T-cell (primary cell): ENCODE results near the gene PRR35. TPM values are rescaled to one million over a fixed set of nuclear protein-coding genes. Genes with fewer than 3 reads are reported as not detected.
A peak's percentile ranks its signal among the peaks of the same experiment; 100 is the strongest.

Source experiments
- ATAC-seq, 4 experiments: fragments of 200-7000 bp in 3 of 4; fragments of 150-1000 bp in 1 of 4; cut with Tn5 transposase; replicated peaks in 1 of 4; 1 replicate in 3 of 4; 2 replicates in 1 of 4; pipeline ENCODE4 v1.10.0; 2021; ENCODE audit warnings: moderate library complexity in 3 of 4, mild to moderate bottlenecking in 2 of 4, moderate number of reproducible peaks in 1 of 4
- CTCF ChIA-PET, 2 donors: fragments of 300-600 bp; sonication (Branson Sonifier 250); formaldehyde crosslinking; loops; one replicate each; lab custom pipeline; 2022; ENCODE audit warnings: antibody characterized with exemption in 2 of 2; lab: Charles Lee
- POLR2A ChIA-PET, 2 donors: fragments of 300-600 bp; sonication (Branson Sonifier 250); formaldehyde crosslinking; loops; one replicate each; lab custom pipeline; 2022; ENCODE audit warnings: antibody characterized with exemption in 2 of 2; lab: Charles Lee
- DNase-seq, 35 experiments: peaks; one replicate each; pipeline versions ENCODE4 v3.0.0 to v3.0.0-alpha.2; 2013 to 2023
- H3K27ac ChIP-seq: one replicate; pipeline ENCODE4 v1.5.1; 2013; ENCODE audit warnings: low read length
- H3K27me3 ChIP-seq, 2 experiments: replicated peaks in 1 of 2; 1 replicate in 1 of 2; 2 replicates in 1 of 2; pipeline versions ENCODE4 v1.6.1 to v1.7.0; 2013; ENCODE audit warnings: low read length in 1 of 2, mixed read lengths in 1 of 2; ENCODE audit not compliant: control insufficient read depth in 2 of 2, insufficient read depth in 2 of 2; ENCODE audit errors: extremely low read depth in 1 of 2
- H3K36me3 ChIP-seq, 2 donors: 1 replicate in 1 of 2; 2 replicates in 1 of 2; pipeline versions ENCODE4 v1.6.1 to v1.7.0; 2013; ENCODE audit warnings: low read length in 1 of 2; ENCODE audit not compliant: control insufficient read depth in 2 of 2, insufficient read depth in 1 of 2; ENCODE audit errors: extremely low read depth in 1 of 2
- H3K4me1 ChIP-seq, 2 experiments: 1 replicate in 1 of 2; 2 replicates in 1 of 2; pipeline versions ENCODE4 v1.6.1 to v1.7.0; 2013; ENCODE audit warnings: low read length in 2 of 2, mixed read lengths in 1 of 2; ENCODE audit not compliant: insufficient read depth in 2 of 2, control insufficient read depth in 1 of 2; ENCODE audit errors: extremely low read depth in 1 of 2
- H3K4me3 ChIP-seq, 2 donors: 1 replicate in 1 of 2; 2 replicates in 1 of 2; pipeline versions ENCODE4 v1.5.1 to v1.7.0; 2013; ENCODE audit warnings: mild to moderate bottlenecking in 2 of 2, low read length in 1 of 2, moderate library complexity in 1 of 2; ENCODE audit not compliant: control insufficient read depth in 1 of 2; ENCODE audit errors: extremely low read depth in 1 of 2
- H3K9me3 ChIP-seq: 2 replicates; pipeline ENCODE4 v1.7.0; 2013
- H3K27ac Mint-ChIP-seq, 2 donors: one replicate each; pipeline ENCODE4 v1.8.0; 2020 to 2021; ENCODE audit warnings: mild to moderate bottlenecking in 2 of 2, mixed read lengths in 2 of 2
- H3K27me3 Mint-ChIP-seq, 2 donors: one replicate each; pipeline ENCODE4 v1.8.0; 2021 to 2022; ENCODE audit warnings: mixed read lengths in 2 of 2
- H3K36me3 Mint-ChIP-seq: one replicate; pipeline ENCODE4 v1.8.0; 2021; ENCODE audit warnings: mixed read lengths
- H3K4me1 Mint-ChIP-seq, 3 donors: one replicate each; pipeline ENCODE4 v1.8.0; 2020 to 2022; ENCODE audit warnings: mixed read lengths in 3 of 3, mild to moderate bottlenecking in 1 of 3
- H3K4me3 Mint-ChIP-seq, 3 donors: one replicate each; pipeline ENCODE4 v1.8.0; 2020 to 2022; ENCODE audit warnings: mild to moderate bottlenecking in 3 of 3, mixed read lengths in 3 of 3, moderate library complexity in 3 of 3
- H3K9me3 Mint-ChIP-seq, 3 donors: one replicate each; pipeline ENCODE4 v1.8.0; 2020 to 2022; ENCODE audit warnings: mixed read lengths in 3 of 3
- WGBS: methylation state at CpG from one replicate; pipeline ENCODE4 v1.1.5; 2013; ENCODE audit warnings: missing lambda C conversion rate; ENCODE audit not compliant: insufficient coverage; 5-methylcytosine and 5-hydroxymethylcytosine counted together
- total RNA-seq, 35 experiments: library from RNA in 6 of 35; stranded (reverse) in 6 of 35; fragments of 120-200 nt in 1 of 35; gene quantifications; one replicate each; pipeline versions ENCODE4 v1.2.1 to v1.2.4 and lab custom pipeline; 2013 to 2026

PRR35 gene
- total RNA-seq, 5 donors from 2014 or later (not counting 1 experiment from before 2014, with no cell fraction given) = not detected

DNA sequence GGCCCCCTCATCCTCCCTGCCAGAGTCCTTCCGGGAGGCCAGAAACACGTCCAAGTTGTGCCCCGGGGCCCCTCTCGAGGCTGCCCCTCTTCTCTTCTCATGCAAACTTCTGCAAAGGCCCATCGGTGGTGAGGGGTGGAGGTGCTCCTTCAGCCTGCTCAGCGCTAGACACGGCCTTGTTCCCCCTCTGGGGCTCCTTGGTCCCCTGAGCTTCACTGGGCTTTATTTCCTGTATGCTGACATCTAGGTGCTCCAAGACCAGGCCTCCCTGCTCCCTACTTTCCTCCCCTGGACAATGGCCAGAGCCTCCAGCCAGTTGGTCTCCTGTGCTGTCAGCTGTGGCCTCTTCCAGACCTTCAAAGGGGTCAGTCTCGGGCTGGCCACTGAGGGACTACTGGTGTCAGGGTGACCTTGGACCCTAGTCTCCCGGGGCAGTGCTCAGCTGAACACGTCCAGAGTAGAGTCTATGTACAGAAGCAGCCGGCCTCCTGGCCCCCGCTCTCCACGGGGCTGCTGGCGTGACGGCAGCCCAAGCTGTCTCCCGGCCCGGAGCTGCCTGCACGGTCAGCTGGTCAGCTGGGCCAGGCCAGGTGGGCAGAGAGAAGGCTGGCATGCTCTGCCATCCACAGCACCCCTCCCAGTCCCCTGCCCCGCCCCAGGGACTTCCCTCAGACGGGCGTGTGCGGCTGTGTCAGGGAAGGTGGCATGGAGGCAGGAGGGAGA is 1.7 kb upstream of the PRR35 start:
- no peak overlapping the region for H3K27ac ChIP-seq
- peaks cover 0 to 2% (median 0%) of the 10 kb centered on the region in 3 donors for H3K4me1 Mint-ChIP-seq
- H3K4me3 ChIP-seq = no peak overlapping the region
- ATAC-seq = no peak
- peaks cover 3% of the 10 kb centered on the region for H3K36me3 Mint-ChIP-seq
- no peaks in the 10 kb centered on the region for H3K9me3 Mint-ChIP-seq
- POLR2A ChIA-PET = no interaction called here
- peaks cover 0 to 16% of the 10 kb centered on the region in 2 donors for H3K27me3 Mint-ChIP-seq
- H3K36me3 ChIP-seq = no peaks in the 10 kb centered on the region
- H3K4me3 Mint-ChIP-seq = no peak overlapping the region
- no peak overlapping the region for H3K27ac Mint-ChIP-seq
- DNase-seq = no peak
- CTCF ChIA-PET = no interaction called here
- H3K27me3 ChIP-seq = peaks cover 0 to 41% of the 10 kb centered on the region in 2 experiments
- WGBS = 65% methylated on average over 16 of the region's 22 CpGs
- H3K4me1 ChIP-seq = peaks cover 0 to 4% of the 10 kb centered on the region in 2 experiments
- no peaks in the 10 kb centered on the region for H3K9me3 ChIP-seq

DNA sequence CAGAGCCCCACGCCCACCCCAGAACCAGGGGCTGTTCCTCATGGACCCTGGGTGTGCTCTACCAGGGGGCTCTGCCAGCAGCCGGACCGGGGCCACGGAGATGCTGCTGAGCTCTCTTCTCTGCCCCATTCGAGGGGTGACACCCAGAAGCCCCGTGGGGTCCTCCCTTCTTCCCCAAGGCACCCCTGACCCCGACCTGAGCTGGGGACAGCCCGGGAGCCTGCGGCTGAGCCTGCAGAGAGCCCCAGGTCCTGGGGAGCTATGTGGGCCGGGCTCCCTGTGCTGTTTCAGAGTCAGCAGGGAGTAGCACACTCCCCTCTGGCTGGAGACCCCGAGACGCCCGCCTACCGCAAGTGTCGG is 1.2 kb upstream of the PRR35 start:
- peaks cover 0 to 41% of the 10 kb centered on the region in 2 experiments for H3K27me3 ChIP-seq
- H3K4me3 ChIP-seq = no peak overlapping the region
- no peaks in the 10 kb centered on the region for H3K9me3 Mint-ChIP-seq
- DNase-seq (no peak), ATAC-seq (no peak)
- peaks cover 0 to 4% of the 10 kb centered on the region in 2 experiments for H3K4me1 ChIP-seq
- no peaks in the 10 kb centered on the region for H3K9me3 ChIP-seq
- peaks cover 3% of the 10 kb centered on the region for H3K36me3 Mint-ChIP-seq
- no peak overlapping the region for H3K27ac Mint-ChIP-seq
- H3K36me3 ChIP-seq = no peaks in the 10 kb centered on the region
- peaks cover 0 to 16% of the 10 kb centered on the region in 2 donors for H3K27me3 Mint-ChIP-seq
- CTCF ChIA-PET = no interaction called here
- POLR2A ChIA-PET = no interaction called here
- H3K4me1 Mint-ChIP-seq = peaks cover 0 to 2% (median 0%) of the 10 kb centered on the region in 3 donors
- H3K27ac ChIP-seq = no peak overlapping the region
- H3K4me3 Mint-ChIP-seq = peak overlapping the region in 1 of 3 donors; percentile 41
- WGBS = 86% methylated on average over 9 of the region's 15 CpGs

DNA sequence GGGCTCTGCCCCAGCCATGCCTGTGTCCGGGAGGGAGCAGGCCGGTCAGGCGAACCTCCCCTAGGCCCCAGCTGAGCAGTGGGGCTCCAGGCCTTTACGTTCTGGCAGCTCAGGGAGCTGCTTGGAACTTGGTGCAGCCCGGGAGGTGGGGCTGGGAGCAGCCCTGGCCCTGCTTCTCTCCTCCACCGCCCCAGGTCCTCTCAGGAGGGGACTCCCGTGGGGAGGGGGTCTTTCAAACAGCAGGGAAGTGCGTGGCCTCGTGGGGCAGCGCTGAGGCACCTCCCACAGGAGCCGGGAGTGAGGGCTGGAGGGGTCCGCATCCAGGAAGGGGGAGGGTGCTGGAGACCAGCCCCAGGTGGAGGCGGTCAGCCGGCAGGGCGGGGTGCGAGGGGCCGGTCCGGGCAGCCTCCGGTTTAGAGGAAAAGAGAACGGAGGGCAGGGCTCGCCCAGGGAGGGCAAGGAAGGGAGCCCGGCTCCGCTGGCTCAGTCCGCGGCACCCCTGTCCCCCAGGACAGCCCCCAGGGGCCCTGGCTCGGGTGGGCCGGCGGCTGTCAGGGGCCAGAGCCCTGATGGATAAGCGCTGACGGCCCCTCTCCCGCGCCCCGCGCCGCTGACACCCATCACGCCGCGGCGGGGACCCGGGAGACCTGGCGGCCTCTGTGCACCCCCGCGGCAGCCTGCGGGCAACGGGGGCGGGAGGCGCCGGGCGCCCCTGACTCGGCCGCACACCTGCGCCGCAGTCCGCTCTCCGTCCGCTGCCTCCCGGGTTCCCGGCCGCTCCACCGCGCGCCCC is 587 bp upstream of the PRR35 start:
- H3K27me3 Mint-ChIP-seq = peaks cover 0 to 16% of the 10 kb centered on the region in 2 donors
- peaks cover 0 to 4% of the 10 kb centered on the region in 2 experiments for H3K4me1 ChIP-seq
- no peaks in the 10 kb centered on the region for H3K36me3 Mint-ChIP-seq
- H3K9me3 ChIP-seq = no peaks in the 10 kb centered on the region
- no peak overlapping the region for H3K27ac ChIP-seq
- H3K36me3 ChIP-seq = no peaks in the 10 kb centered on the region
- peaks cover 0 to 2% (median 0%) of the 10 kb centered on the region in 3 donors for H3K4me1 Mint-ChIP-seq
- 20% methylated on average over 61 of the region's 62 CpGs for WGBS
- DNase-seq = no peak
- peak overlapping the region in 1 of 3 donors; percentile 41 for H3K4me3 Mint-ChIP-seq
- H3K27me3 ChIP-seq = peaks cover 0 to 41% of the 10 kb centered on the region in 2 experiments
- no peak overlapping the region for H3K4me3 ChIP-seq
- POLR2A ChIA-PET = no interaction called here
- ATAC-seq = no peak
- H3K27ac Mint-ChIP-seq = no peak overlapping the region
- no peaks in the 10 kb centered on the region for H3K9me3 Mint-ChIP-seq
- CTCF ChIA-PET = no interaction called here

DNA sequence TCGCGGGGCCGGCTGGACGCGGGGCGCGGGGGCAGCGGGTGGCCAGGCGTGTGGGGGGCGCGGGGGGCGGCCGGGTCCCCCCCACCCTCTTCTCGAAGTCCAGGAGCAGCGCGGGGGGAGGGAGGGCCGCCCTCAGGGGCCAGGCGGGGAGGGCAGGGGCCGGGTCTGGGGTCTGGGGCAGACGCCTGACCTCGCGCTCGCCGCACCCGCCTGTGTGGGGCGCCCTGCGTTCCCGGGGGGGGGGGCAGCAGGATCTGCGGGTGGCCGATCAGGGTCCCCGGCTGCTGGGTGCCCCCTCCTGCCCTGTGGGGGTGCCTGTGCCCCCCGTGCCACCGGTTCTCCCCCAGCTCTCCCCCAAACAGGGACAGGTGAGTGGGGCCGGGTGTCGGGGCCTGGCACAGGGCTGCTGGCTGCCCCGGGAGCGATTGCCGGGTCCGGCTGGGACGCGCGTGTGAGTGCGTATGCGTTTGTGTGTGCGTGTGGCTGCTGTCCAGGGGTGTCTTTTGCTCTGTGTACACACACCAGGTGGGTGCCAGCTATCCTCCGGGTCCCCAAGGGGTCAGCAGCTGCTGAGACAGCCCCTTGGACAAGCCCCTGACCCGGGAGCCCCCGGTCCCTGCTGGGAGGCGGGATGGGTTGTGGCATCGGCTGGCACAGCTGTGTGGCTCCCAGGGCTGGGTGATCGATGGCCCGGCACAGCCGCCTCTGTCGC is 663 bp downstream of the PRR35 start:
- Mint-ChIP-seq H3K4me3 (no peak overlapping the region), H3K36me3 (no peaks in the 10 kb centered on the region), H3K4me1 (peaks cover 0 to 2% (median 0%) of the 10 kb centered on the region in 3 donors), H3K27me3 (peaks cover 0 to 16% of the 10 kb centered on the region in 2 donors), H3K27ac (no peak overlapping the region), H3K9me3 (no peaks in the 10 kb centered on the region)
- WGBS = 30% methylated on average over 32 of the region's 54 CpGs
- Histone ChIP-seq H3K27me3 (peaks cover 0 to 41% of the 10 kb centered on the region in 2 experiments), H3K36me3 (no peaks in the 10 kb centered on the region), H3K27ac (no peak overlapping the region), H3K4me1 (peaks cover 0 to 5% of the 10 kb centered on the region in 2 experiments), H3K9me3 (no peaks in the 10 kb centered on the region), H3K4me3 (no peak overlapping the region)
- ChIA-PET CTCF (no interaction called here), POLR2A (no interaction called here)
- DNase-seq = no peak
- ATAC-seq = no peak

DNA sequence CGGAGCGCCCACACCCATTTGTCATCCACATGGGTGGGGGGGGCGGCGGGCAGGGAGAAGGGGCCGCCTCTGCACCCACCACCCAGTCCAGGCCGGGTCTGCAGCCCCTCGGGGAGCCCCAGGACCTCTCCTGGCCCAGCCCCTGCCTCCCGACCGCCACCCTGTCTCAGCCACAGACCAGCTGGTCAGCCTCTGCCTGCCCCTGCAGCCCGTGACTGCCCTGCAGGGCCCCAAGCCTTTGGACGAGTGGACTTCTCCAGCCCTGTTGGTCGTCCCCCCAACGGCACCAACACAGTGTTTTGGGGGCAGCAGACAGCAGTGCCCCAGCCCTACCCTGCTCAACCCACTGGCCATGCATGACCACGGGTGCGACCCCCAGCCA is 1.2 kb downstream of the PRR35 start:
- Histone ChIP-seq H3K27ac (no peak overlapping the region), H3K27me3 (peaks cover 0 to 41% of the 10 kb centered on the region in 2 experiments), H3K4me1 (peaks cover 2 to 10% of the 10 kb centered on the region in 2 experiments), H3K9me3 (no peaks in the 10 kb centered on the region), H3K36me3 (no peaks in the 10 kb centered on the region), H3K4me3 (no peak overlapping the region)
- CTCF ChIA-PET = no interaction called here
- 64% methylated on average over 6 of the region's 15 CpGs for WGBS
- POLR2A ChIA-PET = no interaction called here
- no peak for DNase-seq
- no peaks in the 10 kb centered on the region for H3K9me3 Mint-ChIP-seq
- H3K4me1 Mint-ChIP-seq = peaks cover under 1 to 3% (median under 1%) of the 10 kb centered on the region in 3 donors
- no peaks in the 10 kb centered on the region for H3K36me3 Mint-ChIP-seq
- H3K27ac Mint-ChIP-seq = no peak overlapping the region
- no peak for ATAC-seq
- H3K27me3 Mint-ChIP-seq = peaks cover 0 to 16% of the 10 kb centered on the region in 2 donors
- no peak overlapping the region for H3K4me3 Mint-ChIP-seq
